B cell (primary cell): Measurements from ENCODE around the gene GYS1.

Experiments used
- CTCF ChIP-seq: fragments of 200-600 bp; IDR thresholded peaks from one replicate; pipeline ENCODE4 v1.8.0; 2022; ENCODE audit warnings: antibody characterized with exemption, mild to moderate bottlenecking
- EZH2 ChIP-seq: IDR thresholded peaks from 2 replicates; pipeline ENCODE4 v1.6.1; 2012; ENCODE audit warnings: borderline replicate concordance, low read depth, mild to moderate bottlenecking, moderate library complexity, low read length; ENCODE audit not compliant: insufficient read depth, poor library complexity, severe bottlenecking

GRCh38 chr19:48961051-48961649 is 32.0 kb downstream of the GYS1 start:
- no peak for TF ChIP-seq CTCF
- no peak for TF ChIP-seq EZH2
